Measurements from ENCODE around the gene PSMD11. TPM values are rescaled to one million over a fixed set of nuclear protein-coding genes. Genes with fewer than 3 reads are reported as not detected.

PSMD11 gene
- total and polyA plus RNA-seq, 2 of the 8 experiments (the other 6 are each of a cell fraction or from before 2014, with no cell fraction given): 68.4 to 171 TPM

- TF ChIP-seq SIN3A (conservative IDR thresholded peaks at IDR 0.05 in 1 of 2, IDR thresholded peaks at IDR 0.05 in 1 of 2; ENCODE audit: low read depth in 1 of 2, low read length in 2 of 2) (no peak), CTCF (IDR thresholded peaks at IDR 0.05; ENCODE audit: control extremely low read depth in 1 of 3, insufficient read depth in 1 of 3, low read depth in 1 of 3, low read length in 3 of 3) (no peak), EZH2 (IDR thresholded peaks at IDR 0.05; ENCODE audit: low read depth, low read length, severe bottlenecking) (no peak)
These were observed 48.5 kb downstream of the PSMD11 start (continued) for GRCh38 chr17:32492648-32493289.
